Skeletal muscle tissue (tissue), 4 donors: Measurements from ENCODE around the gene TRIO. TPM values are rescaled to one million over a fixed set of nuclear protein-coding genes. Genes with fewer than 3 reads are reported as not detected.

Experiments used
- H3K27ac ChIP-seq: one replicate; pipeline ENCODE4 v1.7.0; 2013; ENCODE audit warnings: mild to moderate bottlenecking, low read depth, low read length, inconsistent platforms
- H3K27me3 ChIP-seq, 3 donors: one replicate each; pipeline ENCODE4 v1.7.0; 2013; ENCODE audit warnings: low read length in 3 of 3; ENCODE audit not compliant: control insufficient read depth in 3 of 3, insufficient read depth in 3 of 3
- H3K36me3 ChIP-seq, 3 donors: one replicate each; pipeline ENCODE4 v1.7.0; 2013; ENCODE audit warnings: low read length in 3 of 3; ENCODE audit not compliant: control insufficient read depth in 3 of 3, insufficient read depth in 3 of 3
- H3K4me1 ChIP-seq, 3 donors: one replicate each; pipeline ENCODE4 v1.7.0; 2013; ENCODE audit warnings: low read length in 3 of 3, mild to moderate bottlenecking in 3 of 3; ENCODE audit not compliant: control insufficient read depth in 3 of 3, insufficient read depth in 3 of 3
- H3K4me3 ChIP-seq, 3 donors: one replicate each; pipeline ENCODE4 v1.7.0; 2013; ENCODE audit warnings: low read length in 3 of 3
- H3K9ac ChIP-seq, 3 donors: one replicate each; pipeline ENCODE4 v1.7.0; 2013; ENCODE audit warnings: low read length in 3 of 3, mild to moderate bottlenecking in 3 of 3, moderate library complexity in 2 of 3, low read depth in 1 of 3
- H3K9me3 ChIP-seq, 3 donors: one replicate each; pipeline ENCODE4 v1.7.0; 2013; ENCODE audit warnings: low read length in 3 of 3; ENCODE audit not compliant: control insufficient read depth in 3 of 3
- total RNA-seq: library from RNA; depleted of rRNA; stranded (reverse); fragments of >200 nt; gene quantifications from one replicate; pipeline ENCODE4 v1.2.3, GENCODE V29; 2014
- donor health status: Osteomylitis.

The TRIO gene
- total RNA-seq, 1 donor from 2014 or later = 200 TPM

DNA sequence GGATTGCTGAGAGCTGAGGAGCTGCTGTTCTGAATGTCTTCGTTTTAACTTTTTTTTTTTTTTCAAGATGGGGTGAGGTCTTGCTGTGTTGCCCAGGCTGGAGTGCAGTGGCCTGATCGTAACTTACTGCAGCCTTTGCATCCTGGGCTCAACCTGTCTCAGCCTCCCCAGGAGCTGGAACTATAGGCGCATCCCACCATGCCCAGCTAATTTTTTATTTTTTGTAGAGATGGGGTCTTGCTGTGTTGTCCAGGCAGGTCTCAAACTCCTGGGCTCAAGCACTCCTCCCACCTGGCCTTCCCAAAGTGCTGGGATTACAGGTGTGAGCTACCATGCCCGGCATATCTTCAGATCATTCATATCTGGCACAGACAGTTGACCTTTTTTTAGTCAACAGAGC is 46.5 kb downstream of the TRIO start:
- H3K9me3 ChIP-seq = no peaks in the 10 kb centered on the region
- H3K9ac ChIP-seq = no peak overlapping the region
- H3K4me1 ChIP-seq = peaks cover 36 to 47% (median 39%) of the 10 kb centered on the region in 3 donors
- no peaks in the 10 kb centered on the region for H3K36me3 ChIP-seq
- H3K4me3 ChIP-seq = peak overlapping the region in 1 of 3 donors; percentile 10
- H3K27ac ChIP-seq = peak overlapping the region; percentile 77
- H3K27me3 ChIP-seq = no peaks in the 10 kb centered on the region

DNA sequence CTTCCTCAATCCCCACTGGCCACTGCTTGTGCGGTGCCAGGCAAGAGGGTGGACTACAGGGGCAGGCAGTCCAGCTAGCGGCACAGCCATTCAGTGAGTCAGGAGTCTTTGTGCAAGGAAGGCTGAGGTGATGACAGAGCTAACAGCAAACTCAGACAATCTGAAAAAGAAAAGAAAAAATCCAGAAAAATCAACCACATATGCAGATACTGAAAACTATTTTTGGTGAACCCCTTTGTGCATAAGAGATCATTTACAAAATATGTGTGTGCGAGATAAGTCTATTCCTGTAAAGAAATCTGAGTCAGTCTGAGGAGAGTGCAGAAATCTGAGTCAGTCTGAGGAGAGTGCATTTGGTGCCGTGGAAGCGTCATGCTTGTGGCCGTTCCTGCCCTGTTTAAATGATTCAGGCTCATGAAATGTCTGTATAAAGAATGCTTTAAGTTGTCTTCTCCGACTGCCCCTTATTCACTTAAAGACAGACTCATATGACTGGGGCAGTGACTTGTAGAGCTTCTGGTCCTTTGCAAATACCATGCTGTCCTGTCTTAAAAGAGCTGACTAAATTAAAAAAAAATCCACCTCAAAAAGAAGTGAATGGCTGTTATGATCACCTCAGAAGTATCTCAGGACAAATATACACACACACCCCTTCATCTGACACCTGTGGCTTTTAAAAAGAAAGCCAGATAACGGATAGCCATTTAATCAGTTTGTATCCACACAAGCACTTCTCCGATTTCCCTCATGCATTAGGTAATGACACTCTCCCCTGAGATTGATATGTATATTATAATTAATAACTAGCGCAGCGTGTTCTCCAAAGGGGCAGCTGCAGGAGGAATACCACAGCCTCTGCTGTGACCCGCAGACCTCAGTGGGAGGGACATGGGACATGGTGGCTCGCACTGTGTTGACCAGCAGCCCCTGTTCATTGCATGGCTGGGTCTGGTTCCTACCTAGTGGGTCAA is 47.3 kb downstream of the TRIO start:
- H3K27ac ChIP-seq = peak overlapping the region; percentile 77
- no peaks in the 10 kb centered on the region for H3K36me3 ChIP-seq
- H3K27me3 ChIP-seq = no peaks in the 10 kb centered on the region
- peak overlapping the region; percentile 53 to 73 (median 66) for H3K9ac ChIP-seq
- H3K4me3 ChIP-seq = peak overlapping the region; percentile 10 to 45 (median 22)
- peaks cover 28 to 40% (median 33%) of the 10 kb centered on the region in 3 donors for H3K4me1 ChIP-seq
- no peaks in the 10 kb centered on the region for H3K9me3 ChIP-seq

GRCh38 chr5:14191325-14191724 is 48.2 kb downstream of the TRIO start:
- H3K4me3 ChIP-seq = no peak overlapping the region
- peak overlapping the region in 1 of 3 donors; percentile 73 for H3K9ac ChIP-seq
- H3K36me3 ChIP-seq = no peaks in the 10 kb centered on the region
- no peaks in the 10 kb centered on the region for H3K9me3 ChIP-seq
- peaks cover 22 to 32% (median 24%) of the 10 kb centered on the region in 3 donors for H3K4me1 ChIP-seq
- peak overlapping the region; percentile 77 for H3K27ac ChIP-seq
- no peaks in the 10 kb centered on the region for H3K27me3 ChIP-seq

GRCh38 chr5:14193496-14193895 is 50.4 kb downstream of the TRIO start:
- Histone ChIP-seq H3K4me1 (peaks cover 24 to 40% (median 33%) of the 10 kb centered on the region in 3 donors), H3K9ac (no peak overlapping the region), H3K27ac (no peak overlapping the region), H3K36me3 (no peaks in the 10 kb centered on the region), H3K9me3 (no peaks in the 10 kb centered on the region), H3K27me3 (no peaks in the 10 kb centered on the region), H3K4me3 (no peak overlapping the region)

DNA sequence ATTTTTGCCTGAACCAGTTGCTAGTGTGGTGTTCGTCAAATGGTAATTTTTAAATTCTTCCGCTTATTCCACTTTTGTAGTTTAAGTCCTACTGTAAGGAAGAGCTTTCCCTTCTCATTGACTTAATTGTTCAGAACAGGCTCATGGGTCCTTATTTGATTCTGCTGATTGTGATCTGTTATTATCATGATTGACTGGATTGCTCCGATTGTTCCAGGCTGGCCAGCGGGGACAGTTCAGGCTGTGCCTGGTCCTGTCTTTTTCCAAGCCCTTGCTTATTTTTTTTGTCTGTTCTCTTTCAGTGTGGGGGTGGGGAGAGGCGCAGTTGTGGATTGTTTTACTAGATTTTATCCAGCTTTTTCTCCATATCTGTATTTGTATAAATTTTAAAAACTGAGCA is 52.4 kb downstream of the TRIO start:
- peaks cover 31 to 44% (median 32%) of the 10 kb centered on the region in 3 donors for H3K4me1 ChIP-seq
- no peak overlapping the region for H3K4me3 ChIP-seq
- H3K36me3 ChIP-seq = no peaks in the 10 kb centered on the region
- no peak overlapping the region for H3K9ac ChIP-seq
- no peaks in the 10 kb centered on the region for H3K9me3 ChIP-seq
- H3K27ac ChIP-seq = no peak overlapping the region
- no peaks in the 10 kb centered on the region for H3K27me3 ChIP-seq

DNA sequence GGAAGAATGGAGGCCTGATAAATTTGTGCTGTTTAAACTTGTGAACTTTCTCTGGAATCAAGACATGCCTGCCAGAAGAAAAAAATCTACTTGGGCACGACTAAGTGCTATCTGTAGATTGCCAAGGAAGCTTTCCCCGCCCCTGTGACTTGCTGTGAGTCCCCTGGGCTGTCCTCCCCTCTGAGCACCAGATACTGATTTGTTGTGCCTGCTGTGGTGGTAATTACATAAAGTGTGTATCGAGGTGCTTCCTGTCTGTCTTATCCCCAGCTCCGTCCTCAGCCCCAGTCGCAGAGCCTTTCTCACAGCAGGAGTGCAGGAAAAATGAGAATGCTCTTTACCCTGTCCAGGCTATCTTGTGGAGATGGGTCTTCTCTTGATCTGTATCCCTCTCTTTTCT is 53.9 kb downstream of the TRIO start:
- Histone ChIP-seq H3K9ac (no peak overlapping the region), H3K27ac (no peak overlapping the region), H3K9me3 (no peaks in the 10 kb centered on the region), H3K36me3 (no peaks in the 10 kb centered on the region), H3K4me3 (no peak overlapping the region), H3K4me1 (peaks cover 24 to 37% (median 24%) of the 10 kb centered on the region in 3 donors), H3K27me3 (no peaks in the 10 kb centered on the region)

DNA sequence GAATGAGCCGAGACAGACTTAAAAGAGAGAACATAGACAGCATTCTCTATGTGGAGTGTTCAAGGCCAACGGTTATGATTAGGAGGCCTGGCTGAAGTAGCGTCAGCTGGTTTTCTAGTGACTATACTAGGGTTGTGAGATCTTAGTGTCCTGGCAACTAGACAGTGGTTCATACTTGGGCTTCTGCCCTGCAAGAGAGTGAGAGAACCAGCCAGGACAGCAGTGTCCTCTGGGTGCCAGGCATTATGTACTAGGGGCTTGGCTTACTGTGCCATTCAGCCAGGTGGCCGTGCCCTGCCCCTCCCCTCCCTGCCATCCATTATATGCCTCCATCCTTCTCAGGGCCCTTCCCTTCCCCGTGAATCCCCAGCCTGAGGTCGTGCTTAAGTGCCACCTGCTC is 56.8 kb downstream of the TRIO start:
- peak overlapping the region in 1 of 3 donors; percentile 5 for H3K9ac ChIP-seq

DNA sequence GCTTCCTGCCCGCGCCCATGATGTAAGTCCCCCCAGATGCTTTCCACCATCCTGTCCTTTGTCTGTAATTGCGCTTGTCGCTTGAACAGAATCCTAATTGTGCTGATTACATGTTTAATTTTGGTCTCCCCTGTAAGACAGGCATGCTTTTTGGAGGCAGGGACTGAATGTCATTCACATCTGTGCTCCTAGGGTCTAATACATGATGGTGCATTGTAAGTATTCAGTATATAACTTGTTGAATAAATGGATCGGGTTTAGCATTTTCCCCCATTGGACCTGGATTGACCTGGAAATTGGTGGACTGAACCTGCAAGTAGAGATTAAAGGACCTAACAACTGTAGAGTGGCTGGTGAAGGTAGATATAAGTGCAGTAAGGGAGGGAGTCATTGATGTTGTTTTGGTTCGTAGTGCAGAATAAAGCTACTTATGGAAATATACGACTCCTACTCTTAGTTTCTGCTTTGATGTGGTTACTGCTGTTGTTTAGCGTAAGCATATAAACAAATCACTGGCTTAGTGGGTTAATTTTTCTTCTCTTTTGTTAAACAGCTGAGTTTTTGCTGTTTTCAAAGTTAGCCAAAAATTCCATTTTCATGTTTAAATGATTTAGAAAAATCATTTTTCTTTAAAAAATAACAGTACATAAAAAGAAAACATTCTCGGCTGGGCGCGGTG is 57.3 kb downstream of the TRIO start:
- Histone ChIP-seq H3K4me1 (peaks cover 30 to 51% (median 39%) of the 10 kb centered on the region in 3 donors), H3K4me3 (no peak overlapping the region), H3K9me3 (no peaks in the 10 kb centered on the region), H3K27me3 (no peaks in the 10 kb centered on the region), H3K36me3 (no peaks in the 10 kb centered on the region), H3K9ac (no peak overlapping the region), H3K27ac (peak overlapping the region; percentile 79)

More for the DNA sequence above, 56.8 kb downstream of the TRIO start:
- Histone ChIP-seq H3K9me3 (no peaks in the 10 kb centered on the region), H3K27ac (peak overlapping the region; percentile 79), H3K36me3 (no peaks in the 10 kb centered on the region), H3K4me3 (no peak overlapping the region), H3K27me3 (no peaks in the 10 kb centered on the region), H3K4me1 (peaks cover 30 to 47% (median 38%) of the 10 kb centered on the region in 3 donors)

DNA sequence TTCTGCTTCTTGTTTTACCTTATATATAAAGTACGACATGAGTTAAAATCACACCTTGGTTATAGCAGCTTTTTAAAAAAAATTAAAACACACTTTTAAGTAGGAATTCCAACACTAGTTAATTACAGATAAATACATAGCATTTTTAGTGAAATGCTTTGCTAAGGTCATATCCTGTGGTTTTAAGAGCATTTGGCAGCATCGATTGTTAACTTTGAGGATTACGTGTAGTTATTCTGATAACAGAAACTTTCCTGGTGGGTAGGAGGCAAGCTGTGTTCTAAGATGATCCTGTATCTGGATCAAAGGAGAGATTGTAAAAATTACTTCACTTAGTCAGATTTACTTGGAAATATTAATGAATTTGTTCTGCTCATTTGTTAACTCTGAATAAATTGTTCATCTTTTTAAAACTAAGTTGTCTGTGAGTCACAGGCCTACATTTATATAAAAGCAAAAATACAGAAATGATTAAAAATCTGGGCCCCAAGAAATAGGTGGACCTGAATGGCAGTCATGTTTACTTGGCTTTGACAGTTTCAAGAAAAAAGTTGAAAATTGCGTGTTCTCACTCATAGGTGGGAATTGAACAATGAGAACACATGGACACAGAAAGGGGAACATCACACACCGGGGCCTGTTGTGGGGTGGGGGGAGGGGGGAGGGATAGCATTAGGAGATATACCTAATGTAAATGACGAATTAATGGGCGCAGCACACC is 58.3 kb downstream of the TRIO start:
- H3K4me3 ChIP-seq = no peak overlapping the region
- no peaks in the 10 kb centered on the region for H3K27me3 ChIP-seq
- peaks cover 30 to 49% (median 38%) of the 10 kb centered on the region in 3 donors for H3K4me1 ChIP-seq
- H3K36me3 ChIP-seq = no peaks in the 10 kb centered on the region
- no peak overlapping the region for H3K27ac ChIP-seq
- no peaks in the 10 kb centered on the region for H3K9me3 ChIP-seq
- H3K9ac ChIP-seq = no peak overlapping the region
